HuH-7.5 (cell line): ENCODE data around the gene NVL.

ENCODE experiments used
- DNase-seq: peaks from one replicate; pipeline ENCODE4 v3.0.0; 2011; ENCODE audit warnings: low spot score

Gene NVL

DNA sequence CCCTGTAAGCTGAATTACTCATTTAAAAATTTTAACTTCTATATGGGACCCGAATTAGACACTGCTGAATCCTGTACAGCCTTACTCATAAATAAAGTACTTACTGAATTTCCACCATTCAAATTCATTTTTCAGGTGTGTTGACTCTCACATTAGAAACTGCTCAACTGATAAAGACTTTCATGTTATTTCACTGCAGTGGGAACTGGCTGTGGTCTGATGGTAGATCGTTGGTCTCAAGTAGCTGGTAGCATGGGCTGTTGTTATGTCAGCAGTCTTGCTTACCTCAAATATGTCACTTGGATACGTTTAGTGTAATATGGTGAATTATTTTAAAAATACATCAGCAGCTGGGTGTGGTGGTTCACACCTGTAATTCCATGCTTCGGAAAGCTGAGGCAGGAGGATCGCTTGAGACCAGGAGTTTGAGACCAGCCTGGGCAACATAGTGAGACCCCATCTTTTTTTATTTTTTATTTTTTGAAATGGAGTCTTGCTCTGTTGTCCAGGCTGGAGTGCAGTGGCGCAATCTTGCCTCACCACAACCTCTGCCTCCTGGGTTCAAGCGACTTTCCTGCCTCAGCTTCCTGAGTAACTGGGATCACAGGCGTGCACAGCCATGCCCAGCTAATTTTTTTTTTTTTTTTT is 136.5 kb downstream of the NVL start:
- no peak for DNase-seq

- DNase-seq = no peak
These were observed 137.7 kb downstream of the NVL start for GRCh38 chr1:224192082-224192788.

GRCh38 chr1:224189561-224189960 is 140.4 kb downstream of the NVL start:
- DNase-seq = no peak

GRCh38 chr1:224188286-224188685 is 141.7 kb downstream of the NVL start:
- DNase-seq = no peak

- no peak for DNase-seq
These were observed 144.8 kb downstream of the NVL start for GRCh38 chr1:224185208-224185607.

GRCh38 chr1:224183591-224184312 is 146.2 kb downstream of the NVL start:
- DNase-seq = peak; percentile 57

- DNase-seq = peak; percentile 89
These were observed 146.9 kb downstream of the NVL start, which contains the start of gene DEGS1 for GRCh38 chr1:224182866-224183590. Gene DEGS1, plus strand, starts transcription at chr1:224183240. Its CDS starts 97 bp downstream, at chr1:224183337.

DNA sequence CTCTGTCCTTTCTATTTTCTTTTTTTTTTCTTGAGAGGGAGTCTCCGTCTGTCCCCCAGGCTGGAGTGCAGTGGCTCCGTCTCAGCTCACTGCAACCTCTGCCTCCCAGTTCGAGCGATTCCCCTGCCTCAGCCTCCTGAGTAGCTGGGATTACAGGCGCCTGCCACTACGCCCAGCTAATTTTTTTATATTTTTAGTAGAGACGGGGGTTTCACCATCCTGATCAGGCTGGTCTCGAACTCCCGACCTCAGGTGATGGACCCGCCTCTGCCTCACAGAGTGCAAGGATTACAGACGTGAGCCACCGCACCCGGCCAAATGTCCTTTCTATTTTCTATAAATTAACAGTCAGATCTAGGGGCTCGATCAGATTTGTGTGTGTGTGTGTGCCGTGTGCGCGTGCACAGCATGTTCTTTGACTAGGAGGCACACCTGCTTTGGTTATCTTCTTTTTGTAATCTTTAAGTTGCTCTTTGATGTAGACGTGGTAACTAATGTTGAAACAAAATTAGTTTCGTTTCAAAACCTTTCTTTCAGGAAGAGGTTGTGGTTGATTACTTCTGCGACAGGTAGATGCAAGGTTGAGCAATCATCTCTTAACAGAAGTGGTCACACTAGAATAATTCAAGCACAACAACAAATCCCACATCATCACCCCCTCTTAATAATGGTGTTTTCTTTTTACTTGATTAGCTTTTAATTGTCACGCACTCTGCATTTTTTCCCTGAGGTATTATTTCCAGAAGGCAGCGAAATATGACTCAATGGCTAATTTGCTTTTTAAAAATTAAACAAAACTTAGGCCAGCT is 147.7 kb downstream of the NVL start:
- peak; percentile 34 for DNase-seq

GRCh38 chr1:224181453-224181810 is 148.5 kb downstream of the NVL start:
- no peak for DNase-seq

GRCh38 chr1:224180783-224181452 is 149.1 kb downstream of the NVL start:
- no peak for DNase-seq

DNA sequence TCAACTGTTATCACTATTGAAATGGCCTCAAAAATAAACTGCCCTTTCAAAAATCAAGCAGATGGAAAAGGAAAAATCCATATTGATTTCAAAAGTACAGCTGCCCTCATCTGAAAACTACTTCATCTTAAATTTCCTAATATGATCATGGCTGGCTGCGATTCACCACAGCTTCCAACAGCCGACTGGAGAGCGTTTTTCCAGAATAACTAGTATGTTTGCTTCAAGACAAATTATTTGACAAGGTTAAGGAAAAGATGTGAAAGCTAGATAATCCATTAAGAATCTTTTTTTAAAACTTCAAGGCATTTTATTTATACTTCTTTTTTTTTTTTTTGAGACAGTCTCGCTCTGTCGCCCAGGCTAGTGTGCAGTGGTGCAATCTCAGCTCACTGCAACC is 151.1 kb downstream of the NVL start:
- DNase-seq = no peak

GRCh38 chr1:224177356-224177999 is 152.5 kb downstream of the NVL start:
- DNase-seq = no peak
